Stomach (tissue), 4 donors: ENCODE results near the gene POR.

Experiments used
- CTCF ChIP-seq, 7 experiments: fragments of 450-650 bp in 4 of 7; fragments of 200-600 bp in 3 of 7; sonication (generic) in 3 of 7; IDR thresholded peaks; one replicate each; pipeline ENCODE4 v1.5.1; 2016 to 2019; ENCODE audit warnings: antibody characterized with exemption in 7 of 7, control low read depth in 2 of 7, mild to moderate bottlenecking in 1 of 7
- POLR2A ChIP-seq, 4 donors: fragments of 450-650 bp; IDR thresholded peaks; one replicate each; pipeline ENCODE4 v1.6.1; 2016; ENCODE audit warnings: antibody characterized with exemption in 4 of 4, control low read depth in 2 of 4, mild to moderate bottlenecking in 1 of 4, moderate library complexity in 1 of 4

GRCh38 chr7:76020031-76020714, 105.2 kb downstream of the POR start:
- TF ChIP-seq CTCF (IDR thresholded peaks at IDR 0.05) (peak in 6 of 7 experiments; percentile 21 to 92 (median 88)), POLR2A (IDR thresholded peaks at IDR 0.05) (no peak)
